HG03196 (cell line): Measurements from ENCODE around the gene FAM24A.

Experiments used
- ATAC-seq: cut with Tn5 transposase; IDR thresholded peaks from one replicate; pipeline ENCODE4 v1.9.1; 2021; ENCODE audit not compliant: unreplicated experiment

The FAM24A gene

GRCh38 chr10:122930140-122930539 lies 19.7 kb downstream of the FAM24A start:
- ATAC-seq = no peak

GRCh38 chr10:122931088-122931906 lies 20.9 kb downstream of the FAM24A start:
- ATAC-seq = no peak

- ATAC-seq = no peak
These were observed 28.9 kb downstream of the FAM24A start for GRCh38 chr10:122939133-122939855.

- no peak for ATAC-seq
These were observed 29.6 kb downstream of the FAM24A start for GRCh38 chr10:122939856-122940543.

GRCh38 chr10:122949296-122949695 lies 38.9 kb downstream of the FAM24A start:
- ATAC-seq = no peak

GRCh38 chr10:122953902-122954730 lies 43.7 kb downstream of the FAM24A start, which contains the start of gene C10orf88:
C10orf88 (minus strand) TSS chr10:122954227; CDS start chr10:122954178, 49 bp downstream.
- ATAC-seq = peak; percentile 98

GRCh38 chr10:122954731-122955050 lies 44.3 kb downstream of the FAM24A start:
- no peak for ATAC-seq

- no peak for ATAC-seq
These were observed 45.5 kb downstream of the FAM24A start for GRCh38 chr10:122955892-122956291.

GRCh38 chr10:122957474-122957873 lies 47.1 kb downstream of the FAM24A start:
- ATAC-seq = no peak

GRCh38 chr10:122962405-122962804 lies 52.0 kb downstream of the FAM24A start:
- no peak for ATAC-seq
